Measurements from ENCODE around the gene ELAVL2.

Gene ELAVL2

DNA sequence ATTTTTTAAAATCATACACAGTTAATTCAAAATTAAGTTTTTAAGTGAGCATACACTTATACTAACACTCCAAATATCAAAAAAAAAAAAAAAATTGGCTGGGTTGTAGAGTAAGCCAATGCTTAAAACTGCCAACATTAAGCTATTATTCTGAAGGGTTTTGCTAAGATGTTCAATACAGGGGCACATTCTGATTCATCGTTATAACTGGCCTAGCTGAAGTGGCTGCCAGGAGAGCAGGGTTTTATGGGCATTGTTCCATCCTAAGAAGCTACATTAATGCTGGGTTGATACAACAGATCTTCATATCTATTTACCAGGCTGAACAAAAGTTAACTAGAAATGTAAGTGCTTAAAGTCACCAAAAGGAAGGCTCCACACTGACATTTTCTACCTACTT, 13.4 kb downstream of the ELAVL2 start:
- no peaks in the 10 kb centered on the region for H3K36me3 ChIP-seq (ENCODE audit: control insufficient read depth, insufficient read depth, low read length)
- no peaks in the 10 kb centered on the region for H3K4me1 ChIP-seq
- no peaks in the 10 kb centered on the region for H3K9me3 ChIP-seq (ENCODE audit: control insufficient read depth, low read length)
- no peaks in the 10 kb centered on the region for H3K79me2 ChIP-seq
- H3K4me3 ChIP-seq (ENCODE audit: low read depth, low read length): no peak overlapping the region
- H2AFZ ChIP-seq: no peak overlapping the region
- no peaks in the 10 kb centered on the region for H3K27me3 ChIP-seq (ENCODE audit: control insufficient read depth, insufficient read depth, low read length)
- no peak overlapping the region for H3K27ac ChIP-seq
- no peak overlapping the region for H3K9ac ChIP-seq
- TF ChIP-seq, protein P1, sequence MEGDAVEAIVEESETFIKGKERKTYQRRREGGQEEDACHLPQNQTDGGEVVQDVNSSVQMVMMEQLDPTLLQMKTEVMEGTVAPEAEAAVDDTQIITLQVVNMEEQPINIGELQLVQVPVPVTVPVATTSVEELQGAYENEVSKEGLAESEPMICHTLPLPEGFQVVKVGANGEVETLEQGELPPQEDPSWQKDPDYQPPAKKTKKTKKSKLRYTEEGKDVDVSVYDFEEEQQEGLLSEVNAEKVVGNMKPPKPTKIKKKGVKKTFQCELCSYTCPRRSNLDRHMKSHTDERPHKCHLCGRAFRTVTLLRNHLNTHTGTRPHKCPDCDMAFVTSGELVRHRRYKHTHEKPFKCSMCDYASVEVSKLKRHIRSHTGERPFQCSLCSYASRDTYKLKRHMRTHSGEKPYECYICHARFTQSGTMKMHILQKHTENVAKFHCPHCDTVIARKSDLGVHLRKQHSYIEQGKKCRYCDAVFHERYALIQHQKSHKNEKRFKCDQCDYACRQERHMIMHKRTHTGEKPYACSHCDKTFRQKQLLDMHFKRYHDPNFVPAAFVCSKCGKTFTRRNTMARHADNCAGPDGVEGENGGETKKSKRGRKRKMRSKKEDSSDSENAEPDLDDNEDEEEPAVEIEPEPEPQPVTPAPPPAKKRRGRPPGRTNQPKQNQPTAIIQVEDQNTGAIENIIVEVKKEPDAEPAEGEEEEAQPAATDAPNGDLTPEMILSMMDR (IDR thresholded peaks at IDR 0.05): no peak
- H3K4me2 ChIP-seq (ENCODE audit: low read length): no peak overlapping the region

GRCh38 chr9:23811633-23812032, 14.4 kb downstream of the ELAVL2 start:
- H3K27ac ChIP-seq: no peak overlapping the region
- H2AFZ ChIP-seq: no peak overlapping the region
- no peaks in the 10 kb centered on the region for H3K79me2 ChIP-seq
- H3K4me2 ChIP-seq (ENCODE audit: low read length): no peak overlapping the region
- no peaks in the 10 kb centered on the region for H3K4me1 ChIP-seq
- H3K4me3 ChIP-seq (ENCODE audit: low read depth, low read length): no peak overlapping the region
- TF ChIP-seq, protein P1 (IDR thresholded peaks at IDR 0.05): no peak
- H3K27me3 ChIP-seq (ENCODE audit: control insufficient read depth, insufficient read depth, low read length): no peaks in the 10 kb centered on the region
- no peak overlapping the region for H3K9ac ChIP-seq
- no peaks in the 10 kb centered on the region for H3K9me3 ChIP-seq (ENCODE audit: control insufficient read depth, low read length)
- H3K36me3 ChIP-seq (ENCODE audit: control insufficient read depth, insufficient read depth, low read length): no peaks in the 10 kb centered on the region

DNA sequence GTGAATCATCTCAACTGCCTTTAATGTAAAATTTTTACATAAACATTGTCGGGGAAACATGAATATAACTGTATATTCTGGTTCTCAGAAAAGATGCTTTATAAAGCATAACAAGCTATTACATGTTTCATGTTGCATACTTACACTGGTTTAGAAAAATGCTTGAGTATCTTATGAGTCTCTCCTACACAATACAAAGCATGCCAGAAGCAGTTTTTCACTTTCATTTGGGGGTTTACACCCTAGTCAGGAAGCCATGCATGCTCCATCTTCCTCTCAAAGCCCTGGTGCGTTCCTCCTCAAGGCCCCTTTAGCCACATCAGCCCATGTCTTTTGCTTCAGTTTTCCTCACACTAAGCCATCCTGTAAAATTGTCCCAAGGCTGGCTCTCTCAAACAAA, 22.8 kb downstream of the ELAVL2 start:
- no peak overlapping the region for H3K4me3 ChIP-seq (ENCODE audit: low read depth, low read length)
- H3K9ac ChIP-seq: no peak overlapping the region
- H3K27me3 ChIP-seq (ENCODE audit: control insufficient read depth, insufficient read depth, low read length): no peaks in the 10 kb centered on the region
- H3K36me3 ChIP-seq (ENCODE audit: control insufficient read depth, insufficient read depth, low read length): no peaks in the 10 kb centered on the region
- no peaks in the 10 kb centered on the region for H3K79me2 ChIP-seq
- no peak overlapping the region for H3K27ac ChIP-seq
- no peaks in the 10 kb centered on the region for H3K9me3 ChIP-seq (ENCODE audit: control insufficient read depth, low read length)
- H3K4me1 ChIP-seq: no peaks in the 10 kb centered on the region
- no peak overlapping the region for H3K4me2 ChIP-seq (ENCODE audit: low read length)
- no peak overlapping the region for H2AFZ ChIP-seq
- TF ChIP-seq, protein P1 (IDR thresholded peaks at IDR 0.05): no peak

GRCh38 chr9:23801523-23801922, 24.5 kb downstream of the ELAVL2 start:
- H3K79me2 ChIP-seq: no peaks in the 10 kb centered on the region
- no peaks in the 10 kb centered on the region for H3K9me3 ChIP-seq (ENCODE audit: control insufficient read depth, low read length)
- H3K4me2 ChIP-seq (ENCODE audit: low read length): no peak overlapping the region
- no peak overlapping the region for H2AFZ ChIP-seq
- no peaks in the 10 kb centered on the region for H3K27me3 ChIP-seq (ENCODE audit: control insufficient read depth, insufficient read depth, low read length)
- no peak overlapping the region for H3K27ac ChIP-seq
- no peak overlapping the region for H3K4me3 ChIP-seq (ENCODE audit: low read depth, low read length)
- no peak overlapping the region for H3K9ac ChIP-seq
- no peaks in the 10 kb centered on the region for H3K36me3 ChIP-seq (ENCODE audit: control insufficient read depth, insufficient read depth, low read length)
- TF ChIP-seq, protein P1 (IDR thresholded peaks at IDR 0.05): no peak
- H3K4me1 ChIP-seq: no peaks in the 10 kb centered on the region

DNA sequence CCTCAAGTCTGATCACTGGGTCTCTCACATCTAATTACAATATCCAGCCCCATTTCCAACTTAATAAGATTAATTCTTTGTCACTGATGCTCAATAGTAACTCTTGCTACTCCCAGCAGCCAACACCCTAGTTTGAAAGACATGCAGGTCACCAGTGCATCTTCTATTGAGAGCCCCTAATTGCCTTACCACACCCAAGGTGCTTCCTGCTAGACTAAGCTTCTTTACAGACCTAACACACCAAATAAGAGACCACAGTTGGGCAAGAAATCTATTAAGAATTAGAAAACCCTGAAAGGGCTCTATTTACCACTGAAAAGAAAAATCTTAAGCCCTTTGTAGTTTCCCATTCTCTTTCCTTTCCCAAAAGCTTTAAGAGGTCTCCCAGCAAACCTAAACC, 26.5 kb downstream of the ELAVL2 start:
- Histone ChIP-seq H2AFZ (no peak overlapping the region), H3K27me3 (ENCODE audit: control insufficient read depth, insufficient read depth, low read length) (no peaks in the 10 kb centered on the region), H3K36me3 (ENCODE audit: control insufficient read depth, insufficient read depth, low read length) (no peaks in the 10 kb centered on the region), H3K27ac (no peak overlapping the region), H3K4me2 (ENCODE audit: low read length) (no peak overlapping the region), H3K9ac (no peak overlapping the region), H3K4me3 (ENCODE audit: low read depth, low read length) (no peak overlapping the region), H3K9me3 (ENCODE audit: control insufficient read depth, low read length) (no peaks in the 10 kb centered on the region), H3K4me1 (no peaks in the 10 kb centered on the region), H3K79me2 (no peaks in the 10 kb centered on the region)
- TF ChIP-seq, protein P1 (IDR thresholded peaks at IDR 0.05): no peak

All from parathyroid adenoma (tissue), 2 donors.